Neural cell (in vitro differentiated cells): ENCODE data around the gene MAD1L1.

Experiments used
- CTCF ChIP-seq: fragments of 450-650 bp; IDR thresholded peaks from 2 replicates; pipeline ENCODE4 v1.5.1; 2014; ENCODE audit warnings: antibody characterized with exemption, mild to moderate bottlenecking, moderate library complexity; ENCODE audit not compliant: poor library complexity, severe bottlenecking
- EP300 ChIP-seq: fragments of 450-650 bp; conservative IDR thresholded peaks from 2 replicates; pipeline ENCODE4 v1.6.1; 2014; ENCODE audit warnings: antibody characterized with exemption, mild to moderate bottlenecking, moderate library complexity; ENCODE audit not compliant: poor library complexity, severe bottlenecking
- EZH2 ChIP-seq: fragments of 200-600, 300-800 bp; shearing (Covaris generic), sonication (generic); IDR thresholded peaks from 2 replicates; pipeline ENCODE4 v1.6.1; 2014; ENCODE audit warnings: antibody characterized with exemption, low read length, borderline replicate concordance, mild to moderate bottlenecking; ENCODE audit not compliant: insufficient read depth, poor library complexity, severe bottlenecking
- MXI1 ChIP-seq: fragments of 450-650 bp; conservative IDR thresholded peaks from 2 replicates; pipeline ENCODE4 v1.6.1; 2014; ENCODE audit warnings: antibody characterized with exemption, mild to moderate bottlenecking; ENCODE audit not compliant: poor library complexity, severe bottlenecking
- POLR2AphosphoS5 ChIP-seq: IDR thresholded peaks from 2 replicates; pipeline ENCODE4 v1.6.1; 2012
- REST ChIP-seq: IDR thresholded peaks from 2 replicates; pipeline ENCODE4 v1.6.1; 2012; ENCODE audit warnings: borderline replicate concordance
- TAF1 ChIP-seq: IDR thresholded peaks from 2 replicates; pipeline ENCODE4 v1.6.1; 2012; ENCODE audit warnings: low read depth

GRCh38 chr7:2272031-2272430, 39.3 kb upstream of the MAD1L1 start:
- no peak for TF ChIP-seq CTCF
- no peak for TF ChIP-seq TAF1
- TF ChIP-seq EZH2: no peak
- TF ChIP-seq POLR2AphosphoS5: no peak
- TF ChIP-seq EP300: no peak
- TF ChIP-seq REST: no peak
- TF ChIP-seq MXI1: no peak
